GM23248 (cell line): ENCODE results near the gene TGM1.
"Not testable (repeated sequence)": the region's sequence is repeated elsewhere in the genome, so short reads cannot be mapped to it uniquely, and the experiment has no call there.

Source experiments
- EZH2 ChIP-seq: fragments of 200-600 bp; sonication (generic); IDR thresholded peaks from 2 replicates; pipeline ENCODE4 v1.6.1; 2018; ENCODE audit warnings: antibody characterized with exemption, mild to moderate bottlenecking; ENCODE audit not compliant: insufficient read depth, poor library complexity, severe bottlenecking
- EZH2phosphoT487 ChIP-seq: fragments of 200-600 bp; sonication (generic); IDR thresholded peaks from 2 replicates; pipeline ENCODE4 v1.6.1; 2018; ENCODE audit warnings: antibody characterized with exemption, moderate library complexity, mild to moderate bottlenecking, low read depth; ENCODE audit not compliant: insufficient read depth

GRCh38 chr14:24203249-24203886 lies 59.6 kb downstream of the TGM1 start:
- not testable (repeated sequence) for TF ChIP-seq EZH2phosphoT487, EZH2
